OCI-LY7 (cell line): ENCODE results near the gene FLNB.

Source experiments
- EZH2phosphoT487 ChIP-seq: fragments of 200-600 bp; sonication (generic); IDR thresholded peaks from 2 replicates; pipeline ENCODE4 v1.6.1; 2018; ENCODE audit warnings: low read depth, borderline replicate concordance, mild to moderate bottlenecking, mixed run types, antibody characterized with exemption, low read length, moderate library complexity, mixed read lengths
- TF ChIP-seq, protein P1 (sequence below): fragments of 200-600 bp; sonication (generic); conservative IDR thresholded peaks from 2 replicates; pipeline ENCODE4 v1.5.1; 2014; ENCODE audit warnings: mild to moderate bottlenecking, antibody characterized with exemption, low read length, moderate library complexity, mixed read lengths

DNA sequence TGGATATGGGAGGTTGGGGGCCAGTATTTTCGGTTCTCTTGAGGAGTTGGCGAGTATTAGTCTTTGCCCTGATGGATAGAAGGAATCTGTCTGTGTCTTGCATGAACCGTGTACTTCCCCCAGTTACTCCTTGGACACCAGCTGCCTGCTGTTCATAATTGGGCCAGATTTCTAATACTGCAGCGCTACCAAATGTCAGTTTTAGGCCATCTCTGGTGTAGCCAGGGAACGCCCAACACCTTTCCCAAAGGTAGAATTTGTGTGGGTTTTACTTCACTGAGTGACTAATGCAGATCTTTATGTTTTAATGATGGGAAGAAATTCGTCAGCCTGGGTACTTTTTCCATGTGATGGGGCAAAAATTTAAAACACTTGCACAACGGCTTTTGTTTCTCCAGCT, 18.4 kb downstream of the FLNB start:
- TF ChIP-seq, protein P1, sequence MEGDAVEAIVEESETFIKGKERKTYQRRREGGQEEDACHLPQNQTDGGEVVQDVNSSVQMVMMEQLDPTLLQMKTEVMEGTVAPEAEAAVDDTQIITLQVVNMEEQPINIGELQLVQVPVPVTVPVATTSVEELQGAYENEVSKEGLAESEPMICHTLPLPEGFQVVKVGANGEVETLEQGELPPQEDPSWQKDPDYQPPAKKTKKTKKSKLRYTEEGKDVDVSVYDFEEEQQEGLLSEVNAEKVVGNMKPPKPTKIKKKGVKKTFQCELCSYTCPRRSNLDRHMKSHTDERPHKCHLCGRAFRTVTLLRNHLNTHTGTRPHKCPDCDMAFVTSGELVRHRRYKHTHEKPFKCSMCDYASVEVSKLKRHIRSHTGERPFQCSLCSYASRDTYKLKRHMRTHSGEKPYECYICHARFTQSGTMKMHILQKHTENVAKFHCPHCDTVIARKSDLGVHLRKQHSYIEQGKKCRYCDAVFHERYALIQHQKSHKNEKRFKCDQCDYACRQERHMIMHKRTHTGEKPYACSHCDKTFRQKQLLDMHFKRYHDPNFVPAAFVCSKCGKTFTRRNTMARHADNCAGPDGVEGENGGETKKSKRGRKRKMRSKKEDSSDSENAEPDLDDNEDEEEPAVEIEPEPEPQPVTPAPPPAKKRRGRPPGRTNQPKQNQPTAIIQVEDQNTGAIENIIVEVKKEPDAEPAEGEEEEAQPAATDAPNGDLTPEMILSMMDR = no peak
- no peak for TF ChIP-seq EZH2phosphoT487
